Amniotic epithelial cell (primary cell): ENCODE results near the gene RALBP1.
"Not testable (repeated sequence)": the region's sequence is repeated elsewhere in the genome, so short reads cannot be mapped to it uniquely, and the experiment has no call there.

Source experiments
- DNase-seq: peaks from one replicate; pipeline ENCODE4 v3.0.0-alpha.2; 2010; ENCODE audit warnings: low read depth

The RALBP1 gene

DNA sequence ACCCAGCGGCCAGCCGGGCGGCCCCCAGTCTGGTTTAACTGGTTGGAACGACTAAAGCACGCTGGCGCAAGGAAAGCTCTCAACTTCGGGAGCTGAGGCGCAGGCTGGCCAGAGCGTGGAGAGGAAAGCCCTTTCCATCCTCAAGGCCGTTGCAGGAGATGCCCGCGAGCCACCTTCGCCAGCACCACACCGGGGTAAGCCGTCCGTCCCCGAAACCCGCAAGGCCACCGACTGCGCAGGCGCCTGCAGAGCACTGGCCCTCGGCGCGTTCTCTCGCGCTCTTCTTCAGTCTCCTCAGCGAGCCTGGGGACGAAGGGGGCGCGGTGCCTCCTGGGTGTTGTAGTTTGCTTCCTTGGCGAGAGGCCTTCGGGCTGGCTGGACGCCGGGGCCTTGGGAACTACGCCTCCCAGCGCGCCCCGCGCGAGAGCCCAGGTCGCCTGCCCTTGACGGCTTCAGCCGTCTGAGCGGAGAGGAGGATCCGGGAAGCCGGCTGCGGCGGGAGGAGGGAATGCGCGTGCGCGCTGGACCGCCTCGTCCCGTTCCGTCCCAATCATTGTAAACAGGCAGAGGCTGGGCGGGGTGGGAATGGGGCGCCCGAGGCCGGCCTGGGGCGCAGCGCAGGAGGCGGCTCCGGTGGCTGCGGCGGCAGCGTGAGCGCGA is at the start of gene RALBP1:
Gene RALBP1 (plus strand): TSS at position 531 of the 660 bp plus-strand sequence. CDS start 37,533 bp downstream, outside the sequence.
- peak; percentile 99 for DNase-seq

DNA sequence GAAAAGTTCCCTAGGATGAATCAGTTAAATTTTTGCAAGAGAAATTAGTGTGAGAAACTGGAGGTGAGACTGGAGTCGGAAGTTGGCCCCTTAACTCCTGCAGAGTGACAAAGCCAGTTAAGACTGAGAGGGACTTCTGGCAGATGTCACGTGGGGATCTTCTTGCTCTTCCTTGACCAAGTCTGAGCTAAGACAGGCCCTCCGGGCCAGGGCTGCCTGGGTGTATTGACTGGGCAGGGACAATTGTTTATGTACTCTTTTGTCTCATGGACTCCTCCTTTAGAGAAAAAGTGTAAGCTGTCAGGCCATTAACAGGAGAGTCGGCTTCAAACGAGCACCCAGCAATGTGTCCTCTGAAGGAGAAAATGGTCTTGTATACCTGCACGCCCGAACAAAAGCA is 48.6 kb upstream of the RALBP1 start:
- no peak for DNase-seq

DNA sequence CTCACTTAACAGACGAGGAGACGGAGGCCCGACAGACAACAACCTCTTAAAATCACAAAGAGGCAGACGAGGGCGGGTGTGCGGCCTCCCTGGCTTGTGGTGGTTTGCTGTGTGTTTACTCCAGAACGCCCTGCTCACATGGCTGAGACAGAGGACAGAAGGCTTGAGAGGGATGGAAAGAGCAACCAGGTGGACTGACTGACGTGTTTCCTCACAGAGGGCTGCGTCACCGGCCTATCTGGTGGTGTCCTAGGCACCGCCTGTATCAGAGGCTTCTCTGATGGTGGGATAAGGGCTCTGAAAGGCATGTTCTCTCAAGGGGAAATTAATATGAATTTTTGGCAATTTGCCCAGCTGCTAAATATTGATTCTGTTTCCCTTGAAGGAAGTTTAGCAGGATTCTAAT is 47.0 kb upstream of the RALBP1 start:
- DNase-seq: no peak

DNA sequence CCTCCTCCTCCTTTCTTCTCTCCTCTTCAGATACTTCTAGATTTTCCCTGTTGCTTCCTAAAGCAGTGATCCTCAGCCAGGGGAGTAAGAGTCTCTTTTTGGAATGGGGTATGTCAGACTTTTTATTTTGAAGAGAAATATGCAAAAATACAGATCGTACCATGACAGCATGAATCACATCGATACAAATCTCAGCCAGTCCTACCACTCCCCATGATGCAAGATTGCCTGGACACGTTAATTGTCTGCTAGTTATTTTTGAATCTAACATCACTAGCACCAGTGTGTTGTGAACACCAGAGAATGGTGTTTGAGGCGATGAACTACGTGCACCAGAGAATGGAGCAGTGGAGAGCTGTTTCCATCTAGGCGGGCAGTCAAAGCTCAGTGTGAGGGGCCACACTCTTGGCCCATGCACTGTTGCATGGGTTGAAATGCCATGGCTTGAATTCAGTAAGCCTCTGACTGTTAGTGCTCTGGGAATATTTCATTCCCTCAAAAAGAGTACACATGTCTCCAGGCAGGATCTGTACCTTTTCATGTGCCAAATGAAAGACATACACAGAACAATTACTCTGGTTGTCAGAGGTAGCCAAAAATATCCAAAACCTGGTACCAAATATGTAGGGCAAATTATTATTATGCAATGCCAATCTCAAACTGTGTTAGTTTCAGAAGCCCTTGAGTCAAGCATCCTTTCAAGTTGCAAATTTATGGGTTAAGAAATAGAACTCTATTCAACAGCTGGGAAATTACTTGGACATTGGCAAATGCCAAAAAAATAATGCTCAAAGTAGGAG is 46.3 kb upstream of the RALBP1 start:
- no peak for DNase-seq

DNA sequence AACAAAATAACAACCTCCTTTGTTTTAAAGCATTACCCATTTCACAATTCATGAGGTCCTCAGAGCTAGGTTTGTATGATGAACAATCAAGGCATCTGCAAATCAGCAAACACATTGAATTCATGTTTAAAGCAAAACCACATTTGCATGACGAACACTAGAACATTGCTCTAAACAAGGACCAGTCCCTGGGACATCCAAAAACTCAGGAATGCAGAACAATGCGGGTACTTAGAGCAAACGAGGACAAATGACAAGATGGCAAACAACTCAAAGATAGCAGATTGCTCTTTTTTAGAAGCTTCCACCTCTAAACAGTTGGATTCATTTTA is 45.7 kb upstream of the RALBP1 start:
- DNase-seq: no peak

DNA sequence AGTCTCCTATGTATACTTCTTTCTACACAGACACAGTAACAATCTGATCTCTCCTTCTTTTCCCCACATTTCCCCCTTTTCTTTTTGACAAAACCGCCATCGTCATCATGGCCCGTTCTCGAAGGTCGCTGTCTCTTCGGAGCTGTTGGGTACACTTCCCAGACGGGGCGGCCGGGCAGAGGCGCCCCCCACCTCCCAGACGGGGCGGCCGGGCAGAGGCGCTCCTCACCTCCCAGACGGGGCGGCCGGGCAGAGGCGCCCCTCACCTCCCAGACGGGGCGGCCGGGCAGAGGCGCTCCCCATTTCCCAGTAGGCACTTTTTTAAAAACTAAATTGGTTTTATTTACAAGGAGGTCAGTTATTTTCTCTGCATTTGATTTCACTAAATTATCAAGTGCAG is 45.0 kb upstream of the RALBP1 start:
- DNase-seq: not testable (repeated sequence)

DNA sequence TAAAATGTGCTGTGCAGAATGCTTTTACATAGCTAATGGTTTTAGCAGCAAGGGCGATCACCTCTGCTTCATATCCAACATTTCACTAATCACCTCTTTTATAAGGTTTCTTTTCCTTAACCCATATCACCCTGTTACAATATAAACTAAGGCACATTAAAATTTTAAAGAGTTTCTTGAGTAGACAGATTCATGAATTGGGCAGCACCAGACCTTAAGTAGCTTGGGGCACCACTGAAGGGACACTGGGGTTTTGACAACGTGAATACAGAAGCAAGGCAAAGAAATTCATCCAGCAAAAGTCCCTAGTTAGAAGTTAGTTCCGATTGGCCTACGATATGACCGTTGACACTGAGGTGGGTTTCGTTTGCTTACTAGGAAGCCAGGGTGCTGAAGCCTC is 44.0 kb upstream of the RALBP1 start:
- DNase-seq: no peak

DNA sequence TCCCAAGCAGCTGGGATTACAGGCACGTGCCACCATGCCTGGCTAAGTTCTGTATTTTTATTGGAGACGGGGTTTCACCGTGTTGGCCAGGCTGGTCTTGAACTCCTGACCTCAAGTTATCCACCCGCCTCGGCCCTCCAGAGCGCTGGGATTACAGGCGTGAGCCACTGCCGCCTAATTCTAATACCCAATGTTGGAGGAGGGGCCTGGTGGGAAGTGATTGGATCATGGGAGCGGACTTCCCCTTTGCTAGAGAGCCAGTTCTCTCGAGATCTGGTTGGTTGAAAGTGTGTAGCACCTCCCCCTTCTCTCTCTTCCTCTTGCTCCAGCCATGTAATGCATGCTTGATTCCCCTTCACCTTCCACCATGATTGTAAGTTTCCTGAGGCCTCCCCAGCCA is 42.2 kb upstream of the RALBP1 start:
- not testable (repeated sequence) for DNase-seq

DNA sequence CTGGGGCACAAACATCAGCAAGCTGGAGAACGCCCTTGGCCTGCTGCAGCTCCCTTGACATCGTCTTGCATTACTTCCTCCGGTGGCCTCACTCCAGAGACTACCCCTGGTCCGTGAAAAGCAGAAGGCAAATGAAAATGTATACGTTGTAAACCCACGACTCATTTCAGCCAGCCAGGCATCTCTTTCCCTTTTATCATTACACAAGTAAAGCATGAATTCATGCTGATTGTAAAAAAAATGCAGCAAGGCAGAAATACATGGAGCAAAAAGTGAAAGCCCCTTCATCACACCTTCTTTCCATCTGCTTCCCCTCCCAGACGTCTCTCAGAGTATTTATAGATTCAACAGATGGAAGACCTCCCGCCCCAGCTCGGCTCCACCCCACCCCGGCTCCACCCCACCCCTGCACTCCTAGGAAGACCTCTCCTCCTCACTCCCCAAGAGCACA is 41.6 kb upstream of the RALBP1 start:
- DNase-seq: no peak

DNA sequence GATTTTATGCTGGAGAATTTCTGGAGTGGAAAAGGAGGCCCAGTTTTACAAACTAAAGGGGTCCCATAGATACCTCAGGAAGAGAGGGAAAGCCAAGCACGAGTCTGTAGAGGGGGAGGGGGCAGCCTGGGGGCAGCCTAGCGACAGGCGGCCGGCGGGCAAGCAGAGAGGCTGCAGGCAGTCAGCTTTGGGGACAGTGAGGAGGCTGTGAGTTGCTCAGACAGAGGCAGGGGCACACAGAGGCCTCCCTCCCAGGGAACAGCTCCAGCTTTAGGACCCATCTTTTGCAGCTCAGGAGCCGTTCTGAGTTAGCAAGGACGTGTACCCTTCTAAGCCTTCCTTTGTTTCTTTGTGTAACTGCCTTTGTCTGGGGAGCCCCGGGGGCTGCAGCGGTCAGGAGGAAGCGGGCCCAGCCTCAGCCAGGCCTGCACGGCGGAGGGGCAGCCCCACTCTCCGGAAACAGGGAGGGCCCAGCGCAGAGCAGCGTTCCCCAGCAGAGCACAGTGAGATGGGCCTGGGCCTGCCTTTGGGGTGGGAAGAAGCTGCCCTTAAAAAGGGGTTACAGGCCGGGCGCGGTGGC is 41.1 kb upstream of the RALBP1 start:
- no peak for DNase-seq

DNA sequence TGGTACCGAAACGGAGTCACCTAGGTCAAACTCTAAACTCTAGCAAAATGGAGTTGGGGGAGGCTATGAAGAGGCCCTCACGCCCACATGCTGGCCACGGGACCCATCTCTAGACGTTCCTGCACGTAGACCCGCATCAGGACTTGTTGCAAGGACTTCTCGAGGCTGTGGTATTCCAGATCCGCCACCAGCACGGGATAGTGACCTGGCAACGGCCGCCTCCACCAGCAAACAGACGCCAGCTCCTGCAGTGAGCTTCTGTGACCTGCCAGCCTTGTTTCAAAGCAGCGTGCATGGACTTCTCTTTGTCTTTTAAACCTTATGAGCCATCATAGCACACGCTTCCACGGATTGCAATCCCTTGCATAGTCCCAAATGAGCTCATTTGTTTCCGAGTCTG is 40.3 kb upstream of the RALBP1 start:
- no peak for DNase-seq

DNA sequence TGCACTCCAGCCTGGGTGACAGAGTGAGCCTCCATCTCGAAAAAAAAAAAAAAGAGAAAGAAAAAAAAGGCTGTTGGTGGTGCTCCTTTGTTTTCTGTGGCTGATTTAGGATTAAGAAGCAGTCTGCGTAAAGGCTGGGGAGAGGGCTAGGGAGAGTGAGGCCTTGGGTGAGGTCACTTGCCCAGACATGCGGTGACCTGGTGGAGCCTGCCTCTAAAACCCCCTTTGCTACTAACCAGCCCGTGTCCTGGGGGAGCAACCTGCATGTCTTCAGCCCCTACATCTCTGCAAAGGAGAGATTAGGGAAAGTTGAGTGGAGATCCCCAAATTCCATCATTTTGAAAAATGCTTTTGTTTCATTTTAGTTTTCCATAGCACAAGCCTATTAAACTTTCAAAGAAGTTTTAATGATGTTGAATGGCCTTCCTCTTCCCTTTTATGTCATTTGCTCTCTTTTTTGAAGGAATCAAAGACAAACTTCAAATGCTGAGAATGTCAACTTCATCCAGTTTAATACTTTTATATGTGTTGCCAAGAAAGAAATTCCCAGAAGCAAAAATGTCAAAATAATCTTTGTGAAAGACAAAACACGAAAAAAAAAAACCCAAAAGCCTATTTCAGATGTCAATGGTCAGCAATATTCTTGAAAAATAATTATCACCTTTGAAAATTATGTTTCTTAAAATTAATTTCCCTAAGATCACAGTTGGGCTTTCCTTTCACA is 38.9 kb upstream of the RALBP1 start:
- DNase-seq: no peak

DNA sequence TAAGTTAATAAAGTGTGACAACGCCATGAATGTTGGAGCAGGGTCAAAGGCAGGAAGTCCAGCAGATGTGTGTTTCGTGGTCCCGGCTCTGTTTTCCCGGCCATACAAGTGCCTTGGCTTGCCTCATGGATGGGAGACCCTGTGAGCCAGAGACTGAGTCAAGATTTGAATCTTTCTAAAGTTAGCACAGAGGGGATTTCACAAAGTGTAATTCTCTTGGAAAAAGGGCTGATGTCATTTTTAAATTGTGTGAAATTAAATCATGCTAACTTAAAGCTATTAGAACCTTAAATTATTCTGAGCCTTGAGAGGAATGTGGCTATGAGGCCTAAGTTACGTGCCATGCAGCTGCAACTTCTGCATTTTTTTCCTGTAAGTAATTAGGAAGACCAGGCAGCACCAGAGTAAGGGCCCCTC is 38.3 kb upstream of the RALBP1 start:
- DNase-seq: no peak

DNA sequence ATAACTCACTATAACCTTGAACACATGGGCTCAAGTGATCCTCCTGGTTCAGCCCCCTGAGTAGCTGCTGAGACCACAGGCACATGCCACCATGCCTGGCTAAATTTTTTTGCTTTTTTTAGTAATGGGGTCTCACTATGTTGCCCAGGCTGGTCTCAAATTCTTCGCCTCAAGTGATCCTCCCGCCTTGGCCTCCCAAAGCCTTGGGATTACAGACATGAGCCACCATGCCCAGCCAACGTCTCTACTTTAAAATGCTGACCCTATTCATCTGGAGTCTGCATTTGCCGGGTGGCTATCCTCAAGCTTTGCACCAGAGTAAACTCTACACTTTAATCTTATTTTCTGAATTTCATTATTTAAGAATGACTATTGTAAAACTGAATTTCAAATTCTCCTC is 37.6 kb upstream of the RALBP1 start:
- DNase-seq: no peak

DNA sequence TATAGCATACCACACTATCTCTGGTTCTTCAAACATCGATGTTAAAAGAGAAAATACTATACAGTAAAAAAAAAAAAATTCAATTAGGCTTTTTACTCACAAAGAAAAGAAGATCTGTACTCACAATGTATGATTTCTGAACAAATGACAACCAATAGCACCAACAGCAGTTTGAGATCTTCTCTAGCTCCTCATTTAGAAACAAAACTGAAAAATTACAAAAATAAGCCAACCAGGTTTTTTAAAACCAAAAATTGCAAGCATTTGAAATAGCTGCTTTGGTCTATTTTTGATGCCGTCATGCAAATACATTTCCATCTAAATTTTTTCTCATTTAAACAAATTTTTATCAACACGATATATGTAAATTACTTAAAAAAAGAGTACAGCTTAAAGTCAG is 34.3 kb upstream of the RALBP1 start:
- DNase-seq: no peak

DNA sequence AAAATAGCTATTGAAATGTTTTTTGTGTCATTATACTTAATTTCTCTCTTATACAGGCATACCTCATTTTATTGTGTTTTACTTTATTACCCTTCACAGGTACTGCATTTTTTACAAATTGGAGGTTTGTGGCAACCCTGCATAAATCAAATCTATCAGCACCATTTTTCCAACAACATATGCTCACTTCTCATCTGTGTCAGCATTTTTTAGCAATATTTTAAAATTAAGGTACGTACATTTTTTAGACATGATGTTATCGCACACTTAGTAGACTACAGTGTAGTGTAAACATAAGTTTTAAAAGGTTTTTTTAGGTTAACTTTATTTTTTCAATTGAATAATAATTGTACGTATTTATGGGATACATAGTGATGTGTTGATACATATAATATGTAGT is 30.8 kb upstream of the RALBP1 start:
- DNase-seq: no peak

DNA sequence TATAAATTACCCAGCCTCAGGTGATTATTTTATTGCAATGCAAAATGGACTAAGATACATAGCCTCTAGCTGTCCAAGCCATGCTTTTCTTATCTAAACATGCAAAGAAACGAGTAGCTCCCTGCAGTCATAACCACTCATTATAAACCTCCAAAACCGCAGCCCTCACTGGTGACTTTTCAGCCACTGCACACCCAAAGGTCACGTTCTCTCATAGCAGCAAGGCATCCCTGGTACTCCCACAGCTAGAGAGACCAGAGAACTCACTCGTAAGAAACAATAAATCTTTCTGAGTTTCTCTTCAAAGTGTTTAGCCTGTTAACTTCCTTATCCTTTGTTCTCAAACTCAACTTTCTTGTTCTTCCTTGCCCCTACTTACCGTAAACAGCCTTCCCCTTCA is 28.5 kb upstream of the RALBP1 start:
- no peak for DNase-seq

DNA sequence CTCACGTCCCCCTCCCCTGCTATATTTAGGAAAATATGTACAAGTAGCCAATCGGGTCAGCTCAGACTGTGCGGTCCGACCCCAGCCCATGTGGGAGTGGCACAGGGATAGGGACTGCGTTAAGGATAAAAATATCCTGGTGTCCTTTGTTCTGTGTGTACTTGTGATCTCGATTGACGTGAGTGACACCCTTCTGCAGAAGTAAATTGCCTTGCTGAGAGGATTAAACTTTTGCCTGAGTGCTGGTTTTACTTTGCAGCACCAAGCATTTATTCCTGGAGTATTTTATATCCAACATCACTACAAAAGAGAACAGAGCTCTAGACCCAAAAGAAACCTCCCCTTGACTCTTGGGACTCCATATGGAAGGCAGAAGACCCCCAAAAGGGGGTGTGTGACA is 28.0 kb upstream of the RALBP1 start:
- no peak for DNase-seq

DNA sequence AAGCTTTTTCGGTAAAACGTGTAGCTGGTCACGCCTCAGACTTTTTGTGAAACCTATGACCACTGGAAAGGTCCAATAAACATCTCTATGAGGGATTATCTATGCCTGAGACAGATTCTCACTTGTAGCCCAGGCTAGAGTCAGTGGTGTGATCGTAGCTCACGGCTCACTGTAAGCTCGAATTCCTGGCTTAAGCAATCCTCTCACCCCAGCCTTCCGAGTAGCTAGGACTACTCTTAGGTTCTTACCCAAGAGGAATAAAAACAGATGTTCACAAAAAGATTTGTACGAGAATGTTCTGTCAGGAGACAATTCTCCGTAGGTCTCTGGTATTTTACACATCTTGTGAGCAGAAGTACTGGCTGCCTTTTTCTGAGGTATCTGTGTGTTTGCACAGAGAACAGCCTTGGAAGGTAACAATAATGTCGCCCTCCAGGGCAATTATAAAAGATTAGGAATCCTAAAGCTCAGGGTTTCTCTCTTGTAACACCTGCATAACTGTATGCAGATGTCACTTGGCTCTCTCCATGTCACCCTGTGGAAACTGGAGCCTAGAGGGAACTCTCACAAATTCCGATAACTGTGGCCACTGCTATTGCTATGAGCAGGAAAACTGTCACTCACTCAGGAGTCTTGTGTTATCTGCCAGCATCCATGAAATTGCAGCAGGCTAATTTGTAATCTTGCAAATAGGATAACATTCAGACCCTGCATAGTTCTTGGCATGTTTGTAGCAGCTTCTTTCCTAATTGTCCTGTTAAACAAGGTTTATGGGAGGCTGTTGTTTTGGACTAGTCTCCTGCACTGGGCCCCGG is 25.5 kb upstream of the RALBP1 start:
- DNase-seq: peak; percentile 69

DNA sequence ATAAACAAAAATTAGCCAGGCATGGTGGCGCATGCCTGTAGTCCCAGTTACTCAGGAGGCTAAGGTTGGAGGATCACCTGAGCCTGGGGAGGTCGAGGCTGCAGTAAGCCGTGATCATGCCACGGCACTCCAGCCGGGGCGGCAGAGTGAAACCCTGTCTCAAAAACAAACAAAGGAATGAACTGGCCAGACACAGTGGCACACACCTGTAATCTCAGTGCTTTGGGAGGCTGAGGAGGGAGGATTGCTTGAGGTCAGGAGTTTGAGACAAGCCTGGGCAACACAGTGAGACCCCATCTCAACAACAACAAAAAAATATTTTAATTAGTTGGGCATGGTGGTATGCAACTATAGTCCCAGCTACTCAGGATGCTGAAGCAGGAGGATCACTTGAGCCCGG is 24.4 kb upstream of the RALBP1 start:
- DNase-seq: not testable (repeated sequence)

DNA sequence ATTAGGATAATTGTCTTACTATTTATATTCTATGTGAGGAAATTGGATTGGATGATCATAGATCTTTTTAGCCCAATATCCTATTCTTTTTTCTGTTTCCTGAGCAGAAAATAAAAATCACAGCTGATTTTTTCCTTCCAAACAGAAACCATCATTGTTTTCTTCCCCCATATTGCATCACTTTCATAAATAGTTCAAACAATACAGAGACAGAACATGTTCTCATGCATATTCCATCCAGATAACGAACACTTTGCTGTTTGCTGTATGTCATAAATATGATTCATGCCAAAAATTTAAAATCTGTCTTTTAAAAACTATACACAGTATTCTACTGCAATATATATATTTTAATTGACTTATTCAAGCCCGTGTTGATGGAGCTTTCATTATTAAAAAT is 22.0 kb upstream of the RALBP1 start:
- no peak for DNase-seq
